MCF 10A (cell line): Measurements from ENCODE around the gene MS4A6E. TPM values are rescaled to one million over a fixed set of nuclear protein-coding genes. Genes with fewer than 3 reads are reported as not detected.
"Not testable (repeated sequence)": the region's sequence is repeated elsewhere in the genome, so short reads cannot be mapped to it uniquely, and the experiment has no call there.

Source experiments
- Bru-seq: library from RNA; stranded (reverse); fragments of 400-500 nt; gene quantifications from one replicate; lab custom pipeline; 2021; lab: Mats Ljungman, UMichigan
- BruChase-seq, 2 experiments: library from RNA; stranded (reverse); fragments of 400-500 nt; gene quantifications; one replicate each; lab custom pipeline; 2021; lab: Mats Ljungman, UMichigan
- BruUV-seq: library from RNA; stranded (reverse); fragments of 400-500 nt; replicated peaks from 2 replicates; lab custom pipeline; 2021; lab: Mats Ljungman, UMichigan
- CTCF ChIA-PET: fragments of 300-600 bp; sonication (Branson Sonifier 250); formaldehyde crosslinking; extraction: SDS; loops from one replicate; lab custom pipeline; 2021; ENCODE audit warnings: antibody characterized with exemption, inconsistent platforms; lab: Yijun Ruan, JAX
- POLR2A ChIA-PET: fragments of 300-600, 350-650 bp; sonication (Branson Sonifier 250); formaldehyde crosslinking; extraction: SDS; loops from one replicate; lab custom pipeline; 2020; ENCODE audit warnings: antibody characterized with exemption, inconsistent platforms; lab: Yijun Ruan, JAX
- DNase-seq: peaks from one replicate; pipeline ENCODE4 v3.0.0-alpha.2; 2018; ENCODE audit not compliant: unreplicated experiment
- H3K27ac Mint-ChIP-seq: one replicate; pipeline ENCODE4 v1.8.0; 2022; ENCODE audit warnings: mild to moderate bottlenecking, low read depth, mixed read lengths; ENCODE audit not compliant: unreplicated experiment
- H3K27me3 Mint-ChIP-seq: one replicate; pipeline ENCODE4 v1.8.0; 2022; ENCODE audit warnings: mixed read lengths; ENCODE audit not compliant: insufficient read depth, unreplicated experiment
- H3K36me3 Mint-ChIP-seq: one replicate; pipeline ENCODE4 v1.8.0; 2022; ENCODE audit warnings: mild to moderate bottlenecking, moderate library complexity, mixed read lengths; ENCODE audit not compliant: insufficient read depth, unreplicated experiment
- H3K4me1 Mint-ChIP-seq: one replicate; pipeline ENCODE4 v1.8.0; 2022; ENCODE audit warnings: mixed read lengths; ENCODE audit not compliant: insufficient read depth, unreplicated experiment
- H3K4me3 Mint-ChIP-seq: one replicate; pipeline ENCODE4 v1.8.0; 2022; ENCODE audit warnings: mild to moderate bottlenecking, moderate library complexity, mixed read lengths; ENCODE audit not compliant: unreplicated experiment
- H3K9me3 Mint-ChIP-seq: one replicate; pipeline ENCODE4 v1.8.0; 2022; ENCODE audit warnings: mixed read lengths; ENCODE audit not compliant: unreplicated experiment
- CTCF ChIP-seq: fragments of 200-600 bp; IDR thresholded peaks from one replicate; pipeline ENCODE4 v1.8.0; 2022; ENCODE audit warnings: antibody characterized with exemption, mild to moderate bottlenecking; ENCODE audit not compliant: unreplicated experiment
- intact Hi-C: fragments of 100-400 bp; cut with micrococcal nuclease; formaldehyde crosslinking; loops from 2 replicates; pipeline ENCODE4 v1.14.1; 2022
- long read RNA-seq: library from polyadenylated mRNA; stranded (forward); transcript quantifications from one replicate; pipeline ENCODE4 v2.0.0, GENCODE V29; 2022
- total RNA-seq: library from RNA; stranded (reverse); gene quantifications from 2 replicates; pipeline ENCODE4 v1.2.3, GENCODE V29; 2022

The MS4A6E gene, protein sequence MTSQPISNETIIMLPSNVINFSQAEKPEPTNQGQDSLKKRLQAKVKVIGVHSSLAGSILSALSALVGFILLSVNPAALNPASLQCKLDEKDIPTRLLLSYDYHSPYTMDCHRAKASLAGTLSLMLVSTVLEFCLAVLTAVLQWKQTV
- total RNA-seq (not detected in 2 replicates), Bru-seq, nascent RNA (not detected), BruChase-seq, experiment 1, labeled RNA remaining after a 6-hour chase (not detected), BruChase-seq, experiment 2, labeled RNA remaining after a 2-hour chase (not detected)
- long read RNA-seq, result 0 reads

DNA sequence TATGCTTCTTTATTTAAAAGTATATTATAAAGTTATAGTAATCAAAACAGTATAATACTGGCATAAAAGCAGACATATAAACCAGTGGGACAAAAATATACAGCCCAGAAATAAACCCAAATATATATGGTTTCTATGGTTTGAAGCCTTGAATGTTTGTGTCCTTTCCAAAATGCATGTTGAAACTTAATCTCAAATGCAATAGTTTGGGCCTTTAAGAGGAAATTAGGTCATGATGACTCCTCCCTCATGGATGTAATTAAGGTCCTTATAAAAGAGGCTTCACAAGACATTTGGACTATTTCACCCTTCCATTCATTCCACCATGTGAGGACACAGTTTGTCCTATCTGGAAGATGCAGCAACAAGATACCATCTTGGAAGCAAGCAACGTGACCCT, at the start of gene MS4A6E:
Gene MS4A6E, plus strand, starts transcription at position 301 of the 400 bp plus-strand sequence. CDS start 7,641 bp downstream, outside the sequence.
- TF ChIP-seq CTCF, result no peak
- DNase-seq, result no peak
- H3K4me1 Mint-ChIP-seq, result no peaks in the 10 kb centered on the region
- H3K4me3 Mint-ChIP-seq, result no peak within 1 kb of the TSS
- CTCF ChIA-PET, result no interaction called here
- no peaks in the 10 kb centered on the region for H3K9me3 Mint-ChIP-seq
- BruUV-seq, result no TSS peak
- H3K36me3 Mint-ChIP-seq, result no peaks in the 10 kb centered on the region
- H3K27ac Mint-ChIP-seq, result no peak within 1 kb of the TSS
- POLR2A ChIA-PET, result no interaction called here
- intact Hi-C loops, result no loop called here
- peaks cover 2% of the 10 kb centered on the region for H3K27me3 Mint-ChIP-seq

DNA sequence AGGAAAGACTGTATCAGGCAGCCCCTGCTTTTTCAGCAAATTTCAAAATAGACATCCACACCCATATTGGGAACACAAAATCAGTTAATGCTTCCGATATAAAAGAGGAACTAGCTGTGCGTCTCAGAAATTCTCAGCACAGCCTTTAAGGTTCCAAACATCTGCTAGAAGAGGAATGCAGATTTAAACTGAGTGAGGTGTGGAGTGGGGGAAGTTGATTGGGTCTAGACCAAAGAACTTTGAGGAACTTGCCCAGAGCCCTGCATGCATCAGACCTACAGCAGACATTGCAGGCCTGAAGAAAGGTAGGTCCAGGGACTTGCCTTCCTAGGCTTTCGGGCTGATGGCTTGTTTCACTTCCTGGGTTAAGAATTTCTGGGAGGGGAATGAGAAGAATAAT, 46.6 kb upstream of the MS4A6E start, which contains the start of gene MS4A4A:
Gene MS4A4A, plus strand, starts transcription at position 255 of the 400 bp plus-strand sequence. Its CDS starts 10 bp downstream, at position 265.
- H3K4me1 Mint-ChIP-seq, result no peaks in the 10 kb centered on the region
- H3K36me3 Mint-ChIP-seq, result no peaks in the 10 kb centered on the region
- ChIA-PET POLR2A (interaction anchor here (0.5 kb wide), 1 partner anchor 10 kb away, joined by 5 read pairs; no protein-coding TSS in a partner anchor), CTCF (no interaction called here)
- intact Hi-C loops, result no loop called here
- TF ChIP-seq CTCF, result no peak
- no TSS peak for BruUV-seq
- H3K27ac Mint-ChIP-seq, result no peak within 1 kb of the TSS
- no peak for DNase-seq
- H3K9me3 Mint-ChIP-seq, result no peaks in the 10 kb centered on the region
- no peaks in the 10 kb centered on the region for H3K27me3 Mint-ChIP-seq
- H3K4me3 Mint-ChIP-seq, result no peak within 1 kb of the TSS

GRCh38 chr11:60281485-60281884, 45.6 kb upstream of the MS4A6E start:
- Mint-ChIP-seq H3K27me3 (no peaks in the 10 kb centered on the region), H3K4me3 (no peak overlapping the region), H3K9me3 (no peaks in the 10 kb centered on the region), H3K36me3 (no peaks in the 10 kb centered on the region), H3K27ac (no peak overlapping the region), H3K4me1 (no peaks in the 10 kb centered on the region)
- CTCF ChIA-PET, result no interaction called here
- intact Hi-C loops, result no loop called here
- POLR2A ChIA-PET, result interaction anchor here (0.5 kb wide), 1 partner anchor 262 kb away, joined by 3 read pairs; no protein-coding TSS in a partner anchor
- no TSS peak for BruUV-seq
- no peak for DNase-seq
- no peak for TF ChIP-seq CTCF

DNA sequence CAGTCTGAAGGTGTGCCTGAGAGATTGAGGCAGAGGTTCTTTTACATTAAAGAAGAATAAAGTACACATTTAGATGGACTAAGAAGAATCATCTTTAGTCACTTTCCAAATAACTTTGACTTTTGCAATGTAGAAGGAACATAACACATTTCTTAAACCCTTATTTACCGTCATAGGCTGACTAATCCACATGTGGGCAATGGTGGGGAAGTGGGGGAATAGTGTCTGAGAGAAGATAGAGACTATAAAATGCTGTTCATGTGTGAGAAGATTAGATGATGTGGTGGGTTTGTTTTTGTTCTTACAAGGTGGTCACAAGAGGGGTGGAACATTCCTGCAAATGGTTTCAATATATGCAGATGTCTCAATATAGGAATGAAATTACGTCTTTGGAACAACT, 44.8 kb upstream of the MS4A6E start:
- H3K4me3 Mint-ChIP-seq, result no peak overlapping the region
- CTCF ChIA-PET, result interaction anchor here (1.5 kb wide), 1 partner anchor 17 kb away, joined by 7 read pairs; no protein-coding TSS in a partner anchor
- H3K9me3 Mint-ChIP-seq, result no peaks in the 10 kb centered on the region

GRCh38 chr11:60285411-60286126, 41.5 kb upstream of the MS4A6E start:
- intact Hi-C loops, H3K27ac Mint-ChIP-seq, BruUV-seq, DNase-seq, H3K9me3 Mint-ChIP-seq, H3K36me3 Mint-ChIP-seq, H3K4me1 Mint-ChIP-seq, H3K4me3 Mint-ChIP-seq, H3K27me3 Mint-ChIP-seq, CTCF ChIA-PET: not testable (repeated sequence)
- POLR2A ChIA-PET, result interaction anchor here (0.7 kb wide), 1 partner anchor 371 kb away, joined by 3 read pairs; no protein-coding TSS in a partner anchor

More for the DNA sequence above, 44.8 kb upstream of the MS4A6E start:
- H3K27me3 Mint-ChIP-seq, result no peaks in the 10 kb centered on the region
- BruUV-seq, result no TSS peak
- no peak overlapping the region for H3K27ac Mint-ChIP-seq
- H3K36me3 Mint-ChIP-seq, result no peaks in the 10 kb centered on the region
- H3K4me1 Mint-ChIP-seq, result no peaks in the 10 kb centered on the region
- POLR2A ChIA-PET, result no interaction called here
- no peak for TF ChIP-seq CTCF
- DNase-seq, result no peak
- intact Hi-C loops, result no loop called here
